ENCODE measurements around the gene ANKS1B. TPM values are rescaled to one million over a fixed set of nuclear protein-coding genes. Genes with fewer than 3 reads are reported as not detected.

The ANKS1B gene
- total and polyA plus RNA-seq, 4 donors: 0.03 to 3.4 (median 0.53) TPM

GRCh38 chr12:98980508-98980907 lies 1004.2 kb downstream of the ANKS1B start:
- Histone ChIP-seq H3K27me3 (ENCODE audit: control insufficient read depth in 4 of 4, insufficient read depth in 4 of 4, low read length in 3 of 4) (no peaks in the 10 kb centered on the region), H3K4me1 (ENCODE audit: control insufficient read depth in 4 of 4, insufficient read depth in 4 of 4, low read length in 3 of 4) (no peaks in the 10 kb centered on the region), H3K9me3 (ENCODE audit: control insufficient read depth in 4 of 4, low read length in 3 of 4) (peaks cover 0 to 3% (median 0%) of the 10 kb centered on the region in 4 donors), H3K36me3 (ENCODE audit: control insufficient read depth in 4 of 4, insufficient read depth in 3 of 4, low read depth in 1 of 4, low read length in 3 of 4) (no peaks in the 10 kb centered on the region), H3K9ac (ENCODE audit: low read depth in 1 of 2, low read length in 2 of 2) (no peak overlapping the region), H3K4me3 (ENCODE audit: low read depth in 1 of 3, low read length in 3 of 3) (no peak overlapping the region), H3K27ac (ENCODE audit: low read depth in 1 of 2, low read length in 2 of 2) (no peak overlapping the region)
- TF ChIP-seq CTCF (IDR thresholded peaks at IDR 0.05; ENCODE audit: low read depth, low read length, missing input control) (no peak), ZBTB33 (IDR thresholded peaks at IDR 0.05) (no peak), EGR1 (IDR thresholded peaks at IDR 0.05; ENCODE audit: low read depth in 2 of 2) (no peak), REST (IDR thresholded peaks at IDR 0.05) (no peak), FOXA2 (IDR thresholded peaks at IDR 0.05) (no peak), YY1 (IDR thresholded peaks at IDR 0.05) (no peak), RAD21 (IDR thresholded peaks at IDR 0.05) (no peak), SP1 (IDR thresholded peaks at IDR 0.05) (no peak), NR2F2 (IDR thresholded peaks at IDR 0.05) (no peak), MAX (IDR thresholded peaks at IDR 0.05) (no peak), TAF1 (conservative IDR thresholded peaks at IDR 0.05) (no peak)
- DNase-seq (ENCODE audit: low spot score): no peak

DNA sequence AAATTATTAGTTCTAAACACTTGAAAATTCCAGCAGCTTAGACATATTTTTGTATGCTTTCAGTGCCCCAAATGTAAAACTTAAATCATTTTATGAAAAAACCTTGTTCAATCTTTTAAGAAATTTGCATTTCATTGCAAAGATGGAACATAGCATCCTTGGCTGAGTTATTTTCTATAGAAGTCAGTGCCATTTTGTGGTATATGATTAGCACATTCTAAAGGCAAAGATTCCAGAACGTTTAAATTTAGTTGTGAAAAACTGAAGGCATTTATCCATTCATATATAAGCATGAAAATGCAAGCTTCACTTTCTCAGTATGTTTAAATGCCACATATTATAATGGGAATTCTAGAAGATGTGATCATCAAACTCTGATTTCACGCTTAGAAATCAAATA lies 1007.5 kb downstream of the ANKS1B start:
- TF ChIP-seq HNF4A (conservative IDR thresholded peaks at IDR 0.05) (no peak), ZBTB33 (IDR thresholded peaks at IDR 0.05) (no peak), SP1 (IDR thresholded peaks at IDR 0.05) (no peak), RXRA (IDR thresholded peaks at IDR 0.05) (no peak), GABPA (IDR thresholded peaks at IDR 0.05 in 1 of 2, conservative IDR thresholded peaks at IDR 0.05 in 1 of 2) (no peak), TAF1 (conservative IDR thresholded peaks at IDR 0.05) (no peak), FOXA1 (IDR thresholded peaks at IDR 0.05) (no peak), JUND (IDR thresholded peaks at IDR 0.05) (no peak), CTCF (IDR thresholded peaks at IDR 0.05; ENCODE audit: low read depth, low read length, missing input control) (no peak)
- DNase-seq (ENCODE audit: low spot score): no peak
- 62% methylated on average over 2 of the region's 2 CpGs for WGBS
- no peak overlapping the region for H3K27ac ChIP-seq (ENCODE audit: low read depth in 1 of 2, low read length in 2 of 2)
- H3K9ac ChIP-seq (ENCODE audit: low read depth in 1 of 2, low read length in 2 of 2): no peak overlapping the region
- H3K27me3 ChIP-seq (ENCODE audit: control insufficient read depth in 4 of 4, insufficient read depth in 4 of 4, low read length in 3 of 4): peaks cover 0 to 3% (median 0%) of the 10 kb centered on the region in 4 donors
- no peak overlapping the region for H3K4me3 ChIP-seq (ENCODE audit: low read depth in 1 of 3, low read length in 3 of 3)
- no peaks in the 10 kb centered on the region for H3K36me3 ChIP-seq (ENCODE audit: control insufficient read depth in 4 of 4, insufficient read depth in 3 of 4, low read depth in 1 of 4, low read length in 3 of 4)
- no peaks in the 10 kb centered on the region for H3K4me1 ChIP-seq (ENCODE audit: control insufficient read depth in 4 of 4, insufficient read depth in 4 of 4, low read length in 3 of 4)
- H3K9me3 ChIP-seq (ENCODE audit: control insufficient read depth in 4 of 4, low read length in 3 of 4): no peaks in the 10 kb centered on the region
